HepG2 (cell line): ENCODE measurements around the gene UPK1B. TPM values are rescaled to one million over a fixed set of nuclear protein-coding genes. Genes with fewer than 3 reads are reported as not detected.

ENCODE experiments used
- ATAD3A ChIP-seq: sonication (generic); formaldehyde crosslinking; IDR thresholded peaks from 2 replicates; pipeline ENCODE4 v1.4.0; 2020; ENCODE audit warnings: missing genetic modification reagents
- GPN1 ChIP-seq: sonication (generic); formaldehyde crosslinking; IDR thresholded peaks from 2 replicates; pipeline ENCODE4 v1.5.1; 2020; ENCODE audit warnings: missing genetic modification reagents, borderline replicate concordance
- HMG20B ChIP-seq: conservative IDR thresholded peaks from 2 replicates; pipeline ENCODE4 v1.6.1; 2016; ENCODE audit warnings: missing genetic modification reagents, missing compliant biosample characterization
- IKZF4 ChIP-seq: sonication (generic); formaldehyde crosslinking; IDR thresholded peaks from 2 replicates; pipeline ENCODE4 v1.5.1; 2020; ENCODE audit warnings: borderline replicate concordance, mild to moderate bottlenecking, low read depth, missing genetic modification reagents; ENCODE audit errors: not compliant biosample characterization
- NCOR1 ChIP-seq: fragments of 200-600 bp; sonication (generic); IDR thresholded peaks from 2 replicates; pipeline ENCODE4 v1.7.0; 2017; ENCODE audit warnings: antibody characterized with exemption, low read length, borderline replicate concordance
- PAX8 ChIP-seq: sonication (generic); formaldehyde crosslinking; IDR thresholded peaks from 2 replicates; pipeline ENCODE4 v1.8.0; 2022; ENCODE audit warnings: mild to moderate bottlenecking, missing genetic modification reagents, borderline replicate concordance
- REPIN1 ChIP-seq: sonication (generic); formaldehyde crosslinking; IDR thresholded peaks from 2 replicates; pipeline ENCODE4 v1.8.0; 2022; ENCODE audit warnings: missing genetic modification reagents, low read depth, mild to moderate bottlenecking, borderline replicate concordance
- SIN3A ChIP-seq: IDR thresholded peaks from 2 replicates; pipeline ENCODE4 v1.6.1; 2011; ENCODE audit warnings: low read depth, mild to moderate bottlenecking, control low read depth, low read length, borderline replicate concordance
- SRF ChIP-seq: IDR thresholded peaks from 2 replicates; pipeline ENCODE4 v1.6.1; 2011; ENCODE audit warnings: mild to moderate bottlenecking, low read depth, low read length, moderate library complexity
- TARDBP ChIP-seq: sonication (generic); formaldehyde crosslinking; IDR thresholded peaks from 2 replicates; pipeline ENCODE4 v1.8.0; 2022; ENCODE audit warnings: mild to moderate bottlenecking, missing genetic modification reagents
- ZFP90 ChIP-seq: sonication (generic); formaldehyde crosslinking; IDR thresholded peaks from 2 replicates; pipeline ENCODE4 v1.8.0; 2022; ENCODE audit warnings: missing genetic modification reagents, mild to moderate bottlenecking, inconsistent platforms, borderline replicate concordance
- ZKSCAN1 ChIP-seq: fragments of 150-350 bp; IDR thresholded peaks from 2 replicates; pipeline ENCODE4 v1.6.1; 2014; ENCODE audit warnings: low read length
- ZNF124 ChIP-seq: sonication (generic); formaldehyde crosslinking; IDR thresholded peaks from 2 replicates; pipeline ENCODE4 v1.4.0; 2020; ENCODE audit warnings: missing genetic modification reagents
- ZNF431 ChIP-seq: sonication (generic); formaldehyde crosslinking; IDR thresholded peaks from 2 replicates; pipeline ENCODE4 v1.9.0; 2022; ENCODE audit warnings: missing genetic modification reagents, low read depth, mild to moderate bottlenecking, borderline replicate concordance
- ZNF564 ChIP-seq: sonication (generic); formaldehyde crosslinking; IDR thresholded peaks from 2 replicates; pipeline ENCODE4 v1.8.1; 2023; ENCODE audit warnings: mild to moderate bottlenecking, missing genetic modification reagents
- polyA plus RNA-seq, 8 experiments: library from polyadenylated mRNA; depleted of rRNA in 3 of 8; stranded (reverse) in 7 of 8; unstranded in 1 of 8; fragments of >200 nt; fragmentation: Illumina TruSeq in 4 of 8; extraction: Trizol in 4 of 8; gene quantifications; 2 replicates each; pipeline versions ENCODE4 v1.2.1 to v1.2.3, GENCODE V29; 2011 to 2016; ENCODE audit warnings: low read depth in 4 of 8, missing spikeins in 1 of 8, mixed read lengths in 1 of 8; ENCODE audit not compliant: insufficient read depth in 1 of 8
- total RNA-seq, 5 experiments: library from RNA; depleted of rRNA; stranded (reverse); fragments of >200 nt; fragmentation: Illumina TruSeq; extraction: Trizol; gene quantifications; 2 replicates each; pipeline ENCODE4 v1.2.3, GENCODE V29; 2016; ENCODE audit warnings: low read depth in 1 of 5
- TF ChIP-seq, protein P1 (sequence below): sonication (generic); formaldehyde crosslinking; IDR thresholded peaks from 2 replicates; pipeline ENCODE4 v1.5.0; 2020; ENCODE audit warnings: missing genetic modification reagents
- TF ChIP-seq, protein P2 (sequence below): sonication (generic); formaldehyde crosslinking; IDR thresholded peaks from 2 replicates; pipeline ENCODE4 v1.8.1; 2022; ENCODE audit warnings: low read depth, mild to moderate bottlenecking, missing genetic modification reagents
- TF ChIP-seq, protein P3 (sequence below): sonication (generic); formaldehyde crosslinking; IDR thresholded peaks from 2 replicates; pipeline ENCODE4 v1.8.0; 2022; ENCODE audit warnings: missing genetic modification reagents, mild to moderate bottlenecking, borderline replicate concordance
- TF ChIP-seq, protein P4 (sequence below): sonication (generic); formaldehyde crosslinking; IDR thresholded peaks from 2 replicates; pipeline ENCODE4 v1.4.0; 2020; ENCODE audit warnings: missing genetic modification reagents, mild to moderate bottlenecking, borderline replicate concordance
- TF ChIP-seq, protein P5 (sequence below), 2 experiments: IDR thresholded peaks; 2 replicates each; pipeline ENCODE4 v1.6.1; 2011 to 2012; ENCODE audit warnings: low read length in 2 of 2, borderline replicate concordance in 1 of 2, low read depth in 1 of 2, mild to moderate bottlenecking in 1 of 2, moderate library complexity in 1 of 2

Gene UPK1B
- total and polyA plus RNA-seq, 2 of the 13 experiments (the other 11 are each of a cell fraction or from before 2014, with no cell fraction given): not detected

DNA sequence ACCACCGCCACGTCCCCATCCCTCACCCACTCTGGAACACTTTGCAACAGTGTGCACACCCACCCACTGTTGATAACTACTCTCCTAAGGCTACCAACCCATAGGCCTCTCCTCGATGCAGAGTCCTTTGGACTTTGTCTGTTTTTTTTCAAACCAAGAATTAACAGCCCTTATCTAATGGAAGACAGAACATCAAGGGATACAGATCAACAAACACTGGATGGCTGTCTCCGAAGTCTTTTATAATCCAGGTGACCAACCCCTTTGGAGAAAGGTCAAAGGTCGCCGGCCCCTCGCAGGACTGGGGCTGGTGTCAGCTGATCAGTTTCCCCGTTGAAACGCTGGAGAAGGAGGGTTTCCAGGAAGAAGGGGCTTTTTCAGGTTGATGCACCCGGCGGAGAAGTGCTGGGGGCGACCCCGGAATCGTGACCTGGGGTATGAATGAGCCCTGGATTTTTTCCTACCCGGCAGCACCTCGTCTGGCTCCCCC lies 66.7 kb downstream of the UPK1B start (continued):
- TF ChIP-seq, protein P1, sequence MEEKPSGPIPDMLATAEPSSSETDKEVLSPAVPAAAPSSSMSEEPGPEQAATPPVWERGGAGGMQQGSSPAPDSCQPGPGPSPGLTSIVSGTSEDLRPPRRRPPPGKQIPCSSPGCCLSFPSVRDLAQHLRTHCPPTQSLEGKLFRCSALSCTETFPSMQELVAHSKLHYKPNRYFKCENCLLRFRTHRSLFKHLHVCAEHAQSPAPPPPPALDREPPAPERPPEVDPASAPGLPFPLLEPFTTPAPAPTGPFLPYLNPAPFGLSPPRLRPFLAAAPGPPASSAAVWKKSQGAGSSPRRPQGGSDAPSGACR (CRISPR knock-in tag): peak; percentile 52; the same call in 1 of the 2 replicates
- TF ChIP-seq, protein P2, sequence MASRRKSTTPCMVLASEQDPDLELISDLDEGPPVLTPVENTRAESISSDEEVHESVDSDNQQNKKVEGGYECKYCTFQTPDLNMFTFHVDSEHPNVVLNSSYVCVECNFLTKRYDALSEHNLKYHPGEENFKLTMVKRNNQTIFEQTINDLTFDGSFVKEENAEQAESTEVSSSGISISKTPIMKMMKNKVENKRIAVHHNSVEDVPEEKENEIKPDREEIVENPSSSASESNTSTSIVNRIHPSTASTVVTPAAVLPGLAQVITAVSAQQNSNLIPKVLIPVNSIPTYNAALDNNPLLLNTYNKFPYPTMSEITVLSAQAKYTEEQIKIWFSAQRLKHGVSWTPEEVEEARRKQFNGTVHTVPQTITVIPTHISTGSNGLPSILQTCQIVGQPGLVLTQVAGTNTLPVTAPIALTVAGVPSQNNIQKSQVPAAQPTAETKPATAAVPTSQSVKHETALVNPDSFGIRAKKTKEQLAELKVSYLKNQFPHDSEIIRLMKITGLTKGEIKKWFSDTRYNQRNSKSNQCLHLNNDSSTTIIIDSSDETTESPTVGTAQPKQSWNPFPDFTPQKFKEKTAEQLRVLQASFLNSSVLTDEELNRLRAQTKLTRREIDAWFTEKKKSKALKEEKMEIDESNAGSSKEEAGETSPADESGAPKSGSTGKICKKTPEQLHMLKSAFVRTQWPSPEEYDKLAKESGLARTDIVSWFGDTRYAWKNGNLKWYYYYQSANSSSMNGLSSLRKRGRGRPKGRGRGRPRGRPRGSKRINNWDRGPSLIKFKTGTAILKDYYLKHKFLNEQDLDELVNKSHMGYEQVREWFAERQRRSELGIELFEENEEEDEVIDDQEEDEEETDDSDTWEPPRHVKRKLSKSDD (CRISPR knock-in tag): peak; percentile 35; the same call in 1 of the 2 replicates
- TF ChIP-seq REPIN1 (no peak), IKZF4 (CRISPR knock-in tag) (no peak), ZNF431 (no peak), PAX8 (CRISPR knock-in tag) (no peak), ATAD3A (CRISPR knock-in tag) (no peak), SIN3A (no peak; the same call in 1 of the 2 replicates), TARDBP (CRISPR knock-in tag) (no peak), ZFP90 (CRISPR knock-in tag) (no peak; the same call in 1 of the 2 replicates), GPN1 (CRISPR knock-in tag) (no peak), NCOR1 (peak; percentile 35; the same call in 1 of the 2 replicates), ZNF564 (CRISPR knock-in tag) (no peak), ZNF124 (no peak), HMG20B (no peak), SRF (no peak), ZKSCAN1 (no peak)
- TF ChIP-seq, protein P3, sequence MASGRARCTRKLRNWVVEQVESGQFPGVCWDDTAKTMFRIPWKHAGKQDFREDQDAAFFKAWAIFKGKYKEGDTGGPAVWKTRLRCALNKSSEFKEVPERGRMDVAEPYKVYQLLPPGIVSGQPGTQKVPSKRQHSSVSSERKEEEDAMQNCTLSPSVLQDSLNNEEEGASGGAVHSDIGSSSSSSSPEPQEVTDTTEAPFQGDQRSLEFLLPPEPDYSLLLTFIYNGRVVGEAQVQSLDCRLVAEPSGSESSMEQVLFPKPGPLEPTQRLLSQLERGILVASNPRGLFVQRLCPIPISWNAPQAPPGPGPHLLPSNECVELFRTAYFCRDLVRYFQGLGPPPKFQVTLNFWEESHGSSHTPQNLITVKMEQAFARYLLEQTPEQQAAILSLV: 0 out of 2 replicates have a peak, but pooled peaks have one; percentile 12
- TF ChIP-seq, protein P4, sequence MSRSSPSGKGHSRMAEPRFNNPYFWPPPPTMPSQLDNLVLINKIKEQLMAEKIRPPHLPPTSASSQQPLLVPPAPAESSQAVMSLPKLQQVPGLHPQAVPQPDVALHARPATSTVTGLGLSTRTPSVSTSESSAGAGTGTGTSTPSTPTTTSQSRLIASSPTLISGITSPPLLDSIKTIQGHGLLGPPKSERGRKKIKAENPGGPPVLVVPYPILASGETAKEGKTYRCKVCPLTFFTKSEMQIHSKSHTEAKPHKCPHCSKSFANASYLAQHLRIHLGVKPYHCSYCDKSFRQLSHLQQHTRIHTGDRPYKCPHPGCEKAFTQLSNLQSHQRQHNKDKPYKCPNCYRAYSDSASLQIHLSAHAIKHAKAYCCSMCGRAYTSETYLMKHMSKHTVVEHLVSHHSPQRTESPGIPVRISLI (CRISPR knock-in tag): peak; percentile 83
- TF ChIP-seq, protein P5, sequence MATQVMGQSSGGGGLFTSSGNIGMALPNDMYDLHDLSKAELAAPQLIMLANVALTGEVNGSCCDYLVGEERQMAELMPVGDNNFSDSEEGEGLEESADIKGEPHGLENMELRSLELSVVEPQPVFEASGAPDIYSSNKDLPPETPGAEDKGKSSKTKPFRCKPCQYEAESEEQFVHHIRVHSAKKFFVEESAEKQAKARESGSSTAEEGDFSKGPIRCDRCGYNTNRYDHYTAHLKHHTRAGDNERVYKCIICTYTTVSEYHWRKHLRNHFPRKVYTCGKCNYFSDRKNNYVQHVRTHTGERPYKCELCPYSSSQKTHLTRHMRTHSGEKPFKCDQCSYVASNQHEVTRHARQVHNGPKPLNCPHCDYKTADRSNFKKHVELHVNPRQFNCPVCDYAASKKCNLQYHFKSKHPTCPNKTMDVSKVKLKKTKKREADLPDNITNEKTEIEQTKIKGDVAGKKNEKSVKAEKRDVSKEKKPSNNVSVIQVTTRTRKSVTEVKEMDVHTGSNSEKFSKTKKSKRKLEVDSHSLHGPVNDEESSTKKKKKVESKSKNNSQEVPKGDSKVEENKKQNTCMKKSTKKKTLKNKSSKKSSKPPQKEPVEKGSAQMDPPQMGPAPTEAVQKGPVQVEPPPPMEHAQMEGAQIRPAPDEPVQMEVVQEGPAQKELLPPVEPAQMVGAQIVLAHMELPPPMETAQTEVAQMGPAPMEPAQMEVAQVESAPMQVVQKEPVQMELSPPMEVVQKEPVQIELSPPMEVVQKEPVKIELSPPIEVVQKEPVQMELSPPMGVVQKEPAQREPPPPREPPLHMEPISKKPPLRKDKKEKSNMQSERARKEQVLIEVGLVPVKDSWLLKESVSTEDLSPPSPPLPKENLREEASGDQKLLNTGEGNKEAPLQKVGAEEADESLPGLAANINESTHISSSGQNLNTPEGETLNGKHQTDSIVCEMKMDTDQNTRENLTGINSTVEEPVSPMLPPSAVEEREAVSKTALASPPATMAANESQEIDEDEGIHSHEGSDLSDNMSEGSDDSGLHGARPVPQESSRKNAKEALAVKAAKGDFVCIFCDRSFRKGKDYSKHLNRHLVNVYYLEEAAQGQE (IDR thresholded peaks at IDR 0.05; ENCODE audit: borderline replicate concordance in 1 of 2, low read depth in 1 of 2, low read length in 2 of 2): no peak
